Ovary (tissue), 3 donors: Measurements from ENCODE around the gene PHF11.

Experiments used
- CTCF ChIP-seq, 3 donors: fragments of 450-650 bp in 2 of 3; fragments of 200-600 bp in 1 of 3; IDR thresholded peaks; one replicate each; pipeline versions ENCODE4 v1.5.1 to v1.8.0; 2016 to 2022; ENCODE audit warnings: antibody characterized with exemption in 3 of 3, mild to moderate bottlenecking in 1 of 3
- EP300 ChIP-seq: sonication (generic); formaldehyde crosslinking; IDR thresholded peaks from one replicate; pipeline ENCODE4 v1.6.1; 2017; ENCODE audit warnings: antibody characterized with exemption
- POLR2A ChIP-seq: fragments of 450-650 bp; IDR thresholded peaks from one replicate; pipeline ENCODE4 v1.6.1; 2017; ENCODE audit warnings: antibody characterized with exemption, mild to moderate bottlenecking, moderate library complexity
- donor health status: DM: no; HTN: no; CAD: no.

GRCh38 chr13:49530457-49530856 is 34.7 kb downstream of the PHF11 start:
- TF ChIP-seq POLR2A (no peak), CTCF (IDR thresholded peaks at IDR 0.05) (no peak), EP300 (no peak)
